Gastrocnemius medialis (tissue), 4 donors: Measurements from ENCODE around the gene ZEB1.

Source experiments
- POLR2A ChIP-seq, 2 donors: fragments of 450-650 bp; IDR thresholded peaks; one replicate each; pipeline ENCODE4 v1.6.1; 2017; ENCODE audit warnings: antibody characterized with exemption in 2 of 2, mild to moderate bottlenecking in 2 of 2, moderate library complexity in 2 of 2
- TF ChIP-seq, protein P1 (sequence below), 5 experiments: fragments of 450-650 bp in 3 of 5; fragments of 200-600 bp in 2 of 5; sonication (generic) in 2 of 5; IDR thresholded peaks in 4 of 5; conservative IDR thresholded peaks in 1 of 5; 1 replicate in 4 of 5; 2 replicates in 1 of 5; pipeline ENCODE4 v1.5.1; 2016 to 2019; ENCODE audit warnings: antibody characterized with exemption in 5 of 5, mild to moderate bottlenecking in 3 of 5, moderate library complexity in 3 of 5

DNA sequence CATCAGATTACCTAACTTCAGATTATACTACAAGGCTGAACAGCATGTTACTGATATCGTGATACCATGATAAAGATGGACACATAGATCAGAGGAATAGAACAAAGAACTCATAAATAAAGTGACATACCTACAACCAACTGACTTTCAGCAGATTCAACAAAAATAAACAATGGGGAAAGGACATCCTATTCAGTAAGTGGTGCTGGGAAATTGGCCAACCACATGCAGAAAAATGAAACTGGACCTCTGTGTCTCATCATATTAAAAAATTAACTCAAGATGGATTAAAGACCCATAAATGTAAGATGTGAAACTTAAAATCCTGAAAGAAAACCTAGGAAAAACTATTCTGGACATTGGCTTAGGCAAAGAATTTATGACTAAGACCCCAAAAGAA is 158.6 kb downstream of the ZEB1 start:
- TF ChIP-seq, protein P1, sequence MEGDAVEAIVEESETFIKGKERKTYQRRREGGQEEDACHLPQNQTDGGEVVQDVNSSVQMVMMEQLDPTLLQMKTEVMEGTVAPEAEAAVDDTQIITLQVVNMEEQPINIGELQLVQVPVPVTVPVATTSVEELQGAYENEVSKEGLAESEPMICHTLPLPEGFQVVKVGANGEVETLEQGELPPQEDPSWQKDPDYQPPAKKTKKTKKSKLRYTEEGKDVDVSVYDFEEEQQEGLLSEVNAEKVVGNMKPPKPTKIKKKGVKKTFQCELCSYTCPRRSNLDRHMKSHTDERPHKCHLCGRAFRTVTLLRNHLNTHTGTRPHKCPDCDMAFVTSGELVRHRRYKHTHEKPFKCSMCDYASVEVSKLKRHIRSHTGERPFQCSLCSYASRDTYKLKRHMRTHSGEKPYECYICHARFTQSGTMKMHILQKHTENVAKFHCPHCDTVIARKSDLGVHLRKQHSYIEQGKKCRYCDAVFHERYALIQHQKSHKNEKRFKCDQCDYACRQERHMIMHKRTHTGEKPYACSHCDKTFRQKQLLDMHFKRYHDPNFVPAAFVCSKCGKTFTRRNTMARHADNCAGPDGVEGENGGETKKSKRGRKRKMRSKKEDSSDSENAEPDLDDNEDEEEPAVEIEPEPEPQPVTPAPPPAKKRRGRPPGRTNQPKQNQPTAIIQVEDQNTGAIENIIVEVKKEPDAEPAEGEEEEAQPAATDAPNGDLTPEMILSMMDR (IDR thresholded peaks at IDR 0.05 in 4 of 5, conservative IDR thresholded peaks at IDR 0.05 in 1 of 5) = no peak
- TF ChIP-seq POLR2A (IDR thresholded peaks at IDR 0.05) = no peak
